Transverse colon (tissue), 4 donors: ENCODE results near the gene BNIP3. TPM values are rescaled to one million over a fixed set of nuclear protein-coding genes. Genes with fewer than 3 reads are reported as not detected.
"Not testable (repeated sequence)": the region's sequence is repeated elsewhere in the genome, so short reads cannot be mapped to it uniquely, and the experiment has no call there.

Source experiments
- DNase-seq: peaks from one replicate; pipeline ENCODE4 v3.0.0-alpha.2; 2019
- H3K27ac ChIP-seq, 4 donors: fragments of 200-600 bp; sonication (generic); 2 replicates each; pipeline ENCODE4 v1.5.1; 2016 to 2018; ENCODE audit warnings: inconsistent platforms in 4 of 4
- H3K27me3 ChIP-seq: fragments of 200-600 bp; sonication (generic); 2 replicates; pipeline ENCODE4 v1.5.1; 2017; ENCODE audit warnings: inconsistent platforms
- H3K36me3 ChIP-seq, 4 donors: fragments of 200-600 bp; sonication (generic); 2 replicates each; pipeline ENCODE4 v1.5.1; 2017 to 2019; ENCODE audit warnings: inconsistent platforms in 4 of 4
- H3K4me1 ChIP-seq, 4 donors: fragments of 200-600 bp; sonication (generic); 2 replicates each; pipeline ENCODE4 v1.5.1; 2017 to 2020; ENCODE audit warnings: inconsistent platforms in 4 of 4
- H3K4me3 ChIP-seq, 4 donors: fragments of 200-600 bp; sonication (generic); 1 replicate in 1 of 4; 2 replicates in 3 of 4; pipeline versions ENCODE4 v1.5.1 to v1.6.1; 2017 to 2019; ENCODE audit warnings: inconsistent platforms in 4 of 4
- H3K9me3 ChIP-seq, 2 donors: fragments of 200-600 bp; sonication (generic); 2 replicates each; pipeline ENCODE4 v1.5.1; 2017 to 2019; ENCODE audit warnings: inconsistent platforms in 2 of 2
- CTCF ChIP-seq, 5 experiments: fragments of 200-600 bp in 3 of 5; fragments of 450-650 bp in 2 of 5; sonication (generic) in 3 of 5; IDR thresholded peaks; 1 replicate in 2 of 5; 2 replicates in 3 of 5; pipeline ENCODE4 v1.5.1; 2016 to 2017; ENCODE audit warnings: antibody characterized with exemption in 5 of 5, inconsistent platforms in 3 of 5, mild to moderate bottlenecking in 2 of 5, moderate library complexity in 1 of 5
- EP300 ChIP-seq: sonication (generic); formaldehyde crosslinking; IDR thresholded peaks from one replicate; pipeline ENCODE4 v1.6.1; 2017; ENCODE audit warnings: antibody characterized with exemption, low read depth
- POLR2A ChIP-seq: fragments of 450-650 bp; IDR thresholded peaks from one replicate; pipeline ENCODE4 v1.6.1; 2016; ENCODE audit warnings: antibody characterized with exemption, mild to moderate bottlenecking, moderate library complexity
- POLR2AphosphoS5 ChIP-seq, 3 donors: sonication (generic); formaldehyde crosslinking; IDR thresholded peaks; one replicate each; pipeline ENCODE4 v1.6.1; 2016; ENCODE audit warnings: antibody characterized with exemption in 3 of 3
- WGBS, 2 donors: methylation state at CpG; one replicate each; pipeline ENCODE4 v1.1.5; 2018; ENCODE audit warnings: low coverage in 1 of 2; 5-methylcytosine and 5-hydroxymethylcytosine counted together
- in situ Hi-C, 4 donors: fragments of 200-750 bp; cut with MboI; loops; one replicate each; pipeline versions ENCODE4 v1.15.0 to v1.15.1; 2017; ENCODE audit warnings: low sequenced_read_pairs in 3 of 4, low pct_ligation_motif_present in 1 of 4, low pct_unique_long_range_greater_than_20kb in 1 of 4
- intact Hi-C: fragments of 100-400 bp; cut with DNase I; formaldehyde crosslinking; loops from one replicate; pipeline ENCODE4 v1.15.1; 2023; ENCODE audit warnings: low total_unique reads
- total RNA-seq, 4 donors: library from RNA; depleted of rRNA; stranded (reverse); fragments of >200 nt; gene quantifications; one replicate each; pipeline ENCODE4 v1.1.0, GENCODE V29; 2016

BNIP3 gene
- total RNA-seq, 4 donors from 2014 or later, result 9.7 to 36.8 (median 27.6) TPM

- intact Hi-C loops (no loop called here), in situ Hi-C loops (no loop called here)
- Histone ChIP-seq H3K4me1 (no peaks in the 10 kb centered on the region), H3K27me3 (no peaks in the 10 kb centered on the region), H3K9me3 (no peaks in the 10 kb centered on the region), H3K36me3 (peaks cover 0 to 19% (median 6%) of the 10 kb centered on the region in 4 donors), H3K27ac (no peak overlapping the region), H3K4me3 (no peak overlapping the region)
- WGBS, 2 donors, result 93 to 97% methylated on average over 5 to 19 of the region's 19 CpGs
- no peak for DNase-seq
- TF ChIP-seq POLR2A (no peak), POLR2AphosphoS5 (IDR thresholded peaks at IDR 0.05) (no peak), EP300 (no peak), CTCF (IDR thresholded peaks at IDR 0.05) (no peak)
Observed at GRCh38 chr10:131959841-131960240, 21.9 kb downstream of the BNIP3 start.

GRCh38 chr10:131955591-131956340 is 26.0 kb downstream of the BNIP3 start:
- intact Hi-C loops, result no loop called here
- no peak overlapping the region for H3K4me3 ChIP-seq
- no peaks in the 10 kb centered on the region for H3K4me1 ChIP-seq
- no peak for DNase-seq
- no peaks in the 10 kb centered on the region for H3K9me3 ChIP-seq
- 96 to 97% methylated on average over 23 to 38 of the region's 38 CpGs for WGBS, 2 donors
- in situ Hi-C loops, result no loop called here
- TF ChIP-seq POLR2AphosphoS5 (IDR thresholded peaks at IDR 0.05) (no peak), POLR2A (no peak), EP300 (no peak), CTCF (IDR thresholded peaks at IDR 0.05) (no peak)
- peaks cover 0 to 36% (median 10%) of the 10 kb centered on the region in 4 donors for H3K36me3 ChIP-seq
- H3K27ac ChIP-seq, result no peak overlapping the region
- no peaks in the 10 kb centered on the region for H3K27me3 ChIP-seq

GRCh38 chr10:131954356-131954965 is 27.3 kb downstream of the BNIP3 start:
- no peaks in the 10 kb centered on the region for H3K27me3 ChIP-seq
- no peak for DNase-seq
- no peaks in the 10 kb centered on the region for H3K4me1 ChIP-seq
- H3K27ac ChIP-seq, result no peak overlapping the region
- in situ Hi-C loops (no loop called here), intact Hi-C loops (no loop called here)
- H3K9me3 ChIP-seq, result no peaks in the 10 kb centered on the region
- TF ChIP-seq EP300, result no peak
- no peak for TF ChIP-seq CTCF (IDR thresholded peaks at IDR 0.05)
- no peak for TF ChIP-seq POLR2A
- TF ChIP-seq POLR2AphosphoS5 (IDR thresholded peaks at IDR 0.05), result no peak
- WGBS, 2 donors, result 82 to 93% methylated on average over 3 to 21 of the region's 21 CpGs
- H3K36me3 ChIP-seq, result peaks cover 0 to 45% (median 12%) of the 10 kb centered on the region in 4 donors
- no peak overlapping the region for H3K4me3 ChIP-seq

DNA sequence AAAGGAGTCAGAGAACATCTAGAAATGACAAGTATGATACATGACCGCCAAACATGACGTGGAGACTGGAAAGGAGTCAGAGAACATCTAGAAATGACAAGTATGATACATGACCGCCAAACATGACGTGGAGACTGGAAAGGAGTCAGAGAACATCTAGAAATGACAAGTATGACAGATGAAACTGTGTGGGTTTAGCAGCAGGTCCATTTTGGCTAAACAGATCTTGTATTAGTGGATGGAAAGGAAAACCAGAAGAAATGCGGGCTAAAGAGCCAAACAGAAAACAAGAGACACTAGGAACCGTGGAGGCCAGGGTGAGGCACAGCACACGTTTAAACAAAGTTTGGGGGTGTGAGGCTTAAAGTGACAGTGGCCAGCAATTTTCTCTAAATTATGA is 31.8 kb downstream of the BNIP3 start:
- 83 to 88% methylated on average over 5 of the region's 7 CpGs for WGBS, 2 donors
- H3K4me1 ChIP-seq, H3K9me3 ChIP-seq, intact Hi-C loops, H3K4me3 ChIP-seq, DNase-seq, H3K27ac ChIP-seq, in situ Hi-C loops, H3K27me3 ChIP-seq: not testable (repeated sequence)
- peaks cover 0 to 47% (median 24%) of the 10 kb centered on the region in 4 donors for H3K36me3 ChIP-seq
